PC-9 (cell line): Measurements from ENCODE around the gene BCL11A. TPM values are rescaled to one million over a fixed set of nuclear protein-coding genes. Genes with fewer than 3 reads are reported as not detected.

Experiments
- BruUV-seq: library from RNA; stranded (reverse); fragments of 400-500 nt; replicated peaks from 2 replicates; lab custom pipeline; 2021; lab: Mats Ljungman, UMichigan
- CTCF ChIA-PET: fragments of 300-600 bp; sonication (Branson Sonifier 250); formaldehyde crosslinking; loops from one replicate; lab custom pipeline; 2022; ENCODE audit warnings: antibody characterized with exemption; lab: Charles Lee
- POLR2A ChIA-PET: fragments of 300-600 bp; sonication (Branson Sonifier 250); formaldehyde crosslinking; loops from one replicate; lab custom pipeline; 2022; ENCODE audit warnings: antibody characterized with exemption; ENCODE audit not compliant: unreplicated experiment; lab: Charles Lee
- DNase-seq, 2 experiments: peaks; one replicate each; pipeline versions ENCODE4 v3.0.0 to v3.0.0-alpha.2; 2015 to 2022; ENCODE audit warnings: mixed read lengths in 1 of 2
- H2AFZ ChIP-seq: fragments of 200-600 bp; sonication (generic); 2 replicates; pipeline ENCODE4 v1.8.1; 2017; ENCODE audit warnings: antibody characterized with exemption
- H3F3A ChIP-seq: fragments of 200-600 bp; sonication (generic); 2 replicates; pipeline ENCODE4 v1.8.1; 2017; ENCODE audit warnings: antibody characterized with exemption, mild to moderate bottlenecking, low read depth; ENCODE audit not compliant: insufficient read depth
- H3K27ac ChIP-seq: fragments of 200-600 bp; sonication (generic); 2 replicates; pipeline ENCODE4 v1.6.1; 2016; ENCODE audit warnings: mixed run types
- H3K27me3 ChIP-seq: fragments of 200-600 bp; sonication (generic); 2 replicates; pipeline ENCODE4 v1.6.1; 2016; ENCODE audit warnings: low read depth, mixed run types; ENCODE audit not compliant: insufficient read depth
- H3K36me3 ChIP-seq: fragments of 200-600 bp; sonication (generic); 2 replicates; pipeline ENCODE4 v1.6.1; 2016; ENCODE audit warnings: low read depth, mixed run types
- H3K4me1 ChIP-seq: fragments of 200-600 bp; sonication (generic); replicated peaks from 2 replicates; pipeline ENCODE4 v1.6.1; 2016; ENCODE audit warnings: mixed run types; ENCODE audit not compliant: insufficient read depth
- H3K4me2 ChIP-seq: fragments of 200-600 bp; sonication (generic); 2 replicates; pipeline ENCODE4 v1.6.1; 2017; ENCODE audit warnings: mixed run types
- H3K4me3 ChIP-seq: fragments of 200-600 bp; sonication (generic); 2 replicates; pipeline ENCODE4 v1.6.1; 2016; ENCODE audit warnings: mixed run types
- H3K79me2 ChIP-seq: fragments of 200-600 bp; sonication (generic); 2 replicates; pipeline ENCODE4 v1.6.1; 2017; ENCODE audit warnings: low read depth, mixed run types
- H3K9me2 ChIP-seq: fragments of 200-600 bp; sonication (generic); 2 replicates; pipeline ENCODE4 v1.8.1; 2017; ENCODE audit warnings: mild to moderate bottlenecking; ENCODE audit not compliant: insufficient read depth
- H3K9me3 ChIP-seq: fragments of 200-600 bp; sonication (generic); 2 replicates; pipeline ENCODE4 v1.8.1; 2016; ENCODE audit warnings: low read depth; ENCODE audit not compliant: insufficient read depth
- H4K20me1 ChIP-seq: fragments of 200-600 bp; sonication (generic); 2 replicates; pipeline ENCODE4 v1.8.1; 2017; ENCODE audit not compliant: insufficient read depth
- CTCF ChIP-seq: fragments of 200-600 bp; sonication (generic); conservative IDR thresholded peaks from 2 replicates; pipeline ENCODE4 v1.6.1; 2017; ENCODE audit warnings: mixed run types, antibody characterized with exemption, mild to moderate bottlenecking, moderate library complexity
- EZH2 ChIP-seq: fragments of 200-600 bp; sonication (generic); IDR thresholded peaks from 2 replicates; pipeline ENCODE4 v1.8.0; 2017; ENCODE audit warnings: antibody characterized with exemption, low read depth
- intact Hi-C: fragments of 100-400 bp; cut with micrococcal nuclease; formaldehyde crosslinking; loops from one replicate; pipeline ENCODE4 v1.10.0; 2022; ENCODE audit not compliant: unreplicated experiment
- total RNA-seq: library from RNA; stranded (reverse); gene quantifications from 2 replicates; pipeline ENCODE4 v1.2.3, GENCODE V29; 2021

BCL11A gene
- total RNA-seq, 1 experiment from 2014 or later, result not detected

DNA sequence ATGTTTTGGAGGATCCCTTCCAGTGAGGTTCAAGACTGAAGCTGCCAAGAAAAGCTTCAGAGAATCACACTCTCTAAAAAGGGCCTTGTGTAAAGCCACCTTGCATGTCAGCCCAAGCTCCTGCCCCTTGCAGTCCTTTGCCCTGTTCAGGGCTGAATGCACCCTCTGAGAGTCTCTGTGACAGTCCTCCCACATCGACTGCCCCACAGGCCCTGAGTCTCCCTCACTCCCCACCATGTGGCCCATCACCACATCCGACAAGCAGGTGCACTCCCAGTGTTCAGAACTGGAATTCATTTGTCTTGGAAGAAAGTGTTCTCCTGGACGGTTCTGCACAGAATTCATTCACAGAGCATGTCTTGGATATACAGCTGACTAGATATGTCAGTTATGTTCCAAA lies 31.0 kb downstream of the BCL11A start:
- H3K79me2 ChIP-seq, result no peaks in the 10 kb centered on the region
- peaks cover 84% of the 10 kb centered on the region for H3K27me3 ChIP-seq
- no peaks in the 10 kb centered on the region for H3K36me3 ChIP-seq
- no TSS peak for BruUV-seq
- ChIA-PET POLR2A (no interaction called here), CTCF (no interaction called here)
- no peaks in the 10 kb centered on the region for H3K9me2 ChIP-seq
- no peaks in the 10 kb centered on the region for H3K4me1 ChIP-seq
- no peak overlapping the region for H3K4me3 ChIP-seq
- no peak overlapping the region for H2AFZ ChIP-seq
- no peak for DNase-seq
- H4K20me1 ChIP-seq, result no peaks in the 10 kb centered on the region
- intact Hi-C loops, result no loop called here
- H3F3A ChIP-seq, result no peaks in the 10 kb centered on the region
- TF ChIP-seq EZH2 (no peak), CTCF (no peak)
- no peak overlapping the region for H3K27ac ChIP-seq
- no peak overlapping the region for H3K4me2 ChIP-seq
- no peaks in the 10 kb centered on the region for H3K9me3 ChIP-seq

GRCh38 chr2:60521626-60522025 lies 31.8 kb downstream of the BCL11A start:
- H3K27ac ChIP-seq, result no peak overlapping the region

DNA sequence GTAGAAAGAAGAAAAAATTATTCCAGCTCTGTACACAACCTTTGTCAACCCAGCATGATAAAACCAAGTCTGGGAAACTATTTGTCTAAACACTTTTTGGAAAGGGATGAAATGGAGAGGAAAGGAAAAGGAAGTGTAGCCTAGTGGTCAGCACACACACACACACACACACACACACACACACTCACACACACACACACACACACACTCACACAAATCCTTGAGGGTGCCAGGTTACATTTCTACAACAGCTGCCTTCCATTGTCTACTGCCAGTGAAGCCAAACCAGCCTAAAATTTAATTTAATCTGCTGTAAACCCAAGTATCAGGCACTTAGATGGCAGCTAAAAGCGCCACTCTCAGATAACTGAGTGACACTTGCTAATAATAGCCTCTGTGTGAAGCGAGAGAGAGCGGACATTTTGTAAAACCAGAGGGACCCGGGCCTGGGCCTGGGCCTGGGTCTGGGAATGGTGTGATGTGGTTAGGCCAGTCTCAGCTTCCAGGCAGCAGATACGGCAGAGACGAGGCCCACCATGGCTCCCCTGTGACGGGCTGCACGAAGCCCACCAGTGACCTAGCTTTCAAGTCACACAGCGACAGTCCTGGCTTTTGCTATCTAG lies 32.4 kb downstream of the BCL11A start:
- Histone ChIP-seq H4K20me1 (no peaks in the 10 kb centered on the region), H3F3A (no peaks in the 10 kb centered on the region), H3K9me2 (no peaks in the 10 kb centered on the region), H3K27ac (no peak overlapping the region), H2AFZ (no peak overlapping the region), H3K79me2 (no peaks in the 10 kb centered on the region), H3K9me3 (no peaks in the 10 kb centered on the region), H3K27me3 (peaks cover 83% of the 10 kb centered on the region), H3K4me2 (no peak overlapping the region), H3K36me3 (no peaks in the 10 kb centered on the region), H3K4me3 (no peak overlapping the region), H3K4me1 (no peaks in the 10 kb centered on the region)
- DNase-seq, result no peak
- TF ChIP-seq CTCF, result no peak
- no peak for TF ChIP-seq EZH2
- ChIA-PET CTCF (no interaction called here), POLR2A (no interaction called here)
- BruUV-seq, result no TSS peak
- intact Hi-C loops, result no loop called here

More at GRCh38 chr2:60521626-60522025, 31.8 kb downstream of the BCL11A start:
- no peaks in the 10 kb centered on the region for H3K4me1 ChIP-seq
- no peak overlapping the region for H3K4me2 ChIP-seq
- H3K27me3 ChIP-seq, result peaks cover 84% of the 10 kb centered on the region
- H3K79me2 ChIP-seq, result no peaks in the 10 kb centered on the region
- H3K9me3 ChIP-seq, result no peaks in the 10 kb centered on the region
- TF ChIP-seq CTCF (no peak), EZH2 (no peak)
- no peak overlapping the region for H3K4me3 ChIP-seq
- ChIA-PET POLR2A (no interaction called here), CTCF (no interaction called here)
- no peaks in the 10 kb centered on the region for H3F3A ChIP-seq
- no peaks in the 10 kb centered on the region for H3K36me3 ChIP-seq
- H2AFZ ChIP-seq, result no peak overlapping the region
- no TSS peak for BruUV-seq
- intact Hi-C loops, result no loop called here
- H4K20me1 ChIP-seq, result no peaks in the 10 kb centered on the region
- no peaks in the 10 kb centered on the region for H3K9me2 ChIP-seq
- no peak for DNase-seq
